B cell (primary cell): Measurements from ENCODE around the gene PHF21B. TPM values are rescaled to one million over a fixed set of nuclear protein-coding genes. Genes with fewer than 3 reads are reported as not detected.
A peak's percentile ranks its signal among the peaks of the same experiment; 100 is the strongest.

Experiments
- ATAC-seq: fragments of 200-7000 bp; cut with Tn5 transposase; one replicate; pipeline ENCODE4 v1.10.0; 2021; ENCODE audit warnings: low read depth, mild to moderate bottlenecking, moderate number of reproducible peaks, moderate library complexity
- CTCF ChIA-PET: fragments of 350-600 bp; sonication (Branson Sonifier 250); formaldehyde crosslinking; loops from one replicate; lab custom pipeline; 2021; ENCODE audit warnings: antibody characterized with exemption, inconsistent platforms; lab: Charles Lee
- POLR2A ChIA-PET: fragments of 350-600 bp; sonication (Branson Sonifier 250); formaldehyde crosslinking; loops from one replicate; lab custom pipeline; 2021; ENCODE audit warnings: antibody characterized with exemption; lab: Charles Lee
- DNase-seq: peaks from one replicate; pipeline ENCODE4 v3.0.0; 2013
- H2AFZ ChIP-seq: 2 replicates; pipeline ENCODE4 v1.6.1; 2012; ENCODE audit warnings: mild to moderate bottlenecking, low read depth, low read length; ENCODE audit not compliant: insufficient read depth, poor library complexity, severe bottlenecking
- H3K27ac ChIP-seq, 2 donors: 1 replicate in 1 of 2; 2 replicates in 1 of 2; pipeline ENCODE4 v1.5.1; 2012 to 2013; ENCODE audit warnings: low read length in 2 of 2, mild to moderate bottlenecking in 2 of 2, moderate library complexity in 1 of 2
- H3K27me3 ChIP-seq, 4 experiments: fragments of 200-600 bp in 1 of 4; sonication (generic) in 1 of 4; replicated peaks in 1 of 4; 1 replicate in 2 of 4; 2 replicates in 2 of 4; pipeline versions ENCODE4 v1.6.1 to v1.7.0; 2013 to 2016; ENCODE audit warnings: low read length in 3 of 4, mild to moderate bottlenecking in 2 of 4, mixed read lengths in 1 of 4, moderate library complexity in 1 of 4; ENCODE audit not compliant: insufficient read depth in 4 of 4, control insufficient read depth in 3 of 4; ENCODE audit errors: control extremely low read depth in 1 of 4
- H3K36me3 ChIP-seq, 2 experiments: replicated peaks in 1 of 2; 1 replicate in 1 of 2; 2 replicates in 1 of 2; pipeline versions ENCODE4 v1.6.1 to v1.7.1; 2013; ENCODE audit warnings: low read length in 1 of 2; ENCODE audit not compliant: insufficient read depth in 2 of 2, control insufficient read depth in 1 of 2; ENCODE audit errors: control extremely low read depth in 1 of 2, extremely low read depth in 1 of 2
- H3K4me1 ChIP-seq, 2 donors: fragments of 200-600 bp in 1 of 2; sonication (generic) in 1 of 2; 1 replicate in 1 of 2; 2 replicates in 1 of 2; pipeline versions ENCODE4 v1.5.1 to v1.6.1; 2013 to 2017; ENCODE audit warnings: low read length in 2 of 2; ENCODE audit not compliant: control insufficient read depth in 2 of 2, insufficient read depth in 2 of 2
- H3K4me2 ChIP-seq: replicated peaks from 2 replicates; pipeline ENCODE3; 2012; ENCODE audit warnings: mild to moderate bottlenecking, low read depth, low read length; ENCODE audit not compliant: poor library complexity, severe bottlenecking
- H3K4me3 ChIP-seq, 5 experiments: fragments of 200-600 bp in 1 of 5; sonication (generic) in 1 of 5; 1 replicate in 3 of 5; 2 replicates in 2 of 5; pipeline versions ENCODE4 v1.5.1 to v1.7.0; 2011 to 2016; ENCODE audit warnings: low read length in 4 of 5, mild to moderate bottlenecking in 4 of 5, low read depth in 2 of 5, control low read depth in 1 of 5, moderate library complexity in 1 of 5; ENCODE audit not compliant: insufficient read depth in 1 of 5; ENCODE audit errors: control extremely low read depth in 1 of 5, extremely low read depth in 1 of 5
- H3K79me2 ChIP-seq: fragments of 200-600 bp; sonication (generic); one replicate; pipeline ENCODE4 v1.6.0; 2016; ENCODE audit warnings: low read length; ENCODE audit not compliant: control insufficient read depth, insufficient read depth
- H3K9ac ChIP-seq: fragments of 200-600 bp; sonication (generic); 2 replicates; pipeline ENCODE4 v1.6.1; 2017; ENCODE audit warnings: mild to moderate bottlenecking, low read length, moderate library complexity
- H3K9me3 ChIP-seq, 3 donors: one replicate each; pipeline versions ENCODE4 v1.6.1 to v1.7.1; 2013; ENCODE audit warnings: low read length in 2 of 3; ENCODE audit not compliant: control insufficient read depth in 2 of 3, insufficient read depth in 1 of 3; ENCODE audit errors: control extremely low read depth in 1 of 3
- H4K20me1 ChIP-seq: 2 replicates; pipeline ENCODE4 v1.6.0; 2012; ENCODE audit warnings: mild to moderate bottlenecking, low read length; ENCODE audit not compliant: insufficient read depth, control insufficient read depth, poor library complexity, severe bottlenecking
- H3K27ac Mint-ChIP-seq: one replicate; pipeline ENCODE4 v1.8.0; 2021; ENCODE audit warnings: mixed read lengths
- H3K27me3 Mint-ChIP-seq: one replicate; pipeline ENCODE4 v1.8.0; 2021; ENCODE audit warnings: mixed read lengths
- H3K4me1 Mint-ChIP-seq: one replicate; pipeline ENCODE4 v1.8.0; 2021; ENCODE audit warnings: mixed read lengths
- H3K4me3 Mint-ChIP-seq: one replicate; pipeline ENCODE4 v1.8.0; 2021; ENCODE audit warnings: mixed read lengths
- H3K9me3 Mint-ChIP-seq: one replicate; pipeline ENCODE4 v1.8.0; 2022; ENCODE audit warnings: mixed read lengths; ENCODE audit not compliant: insufficient read depth
- CTCF ChIP-seq: fragments of 200-600 bp; IDR thresholded peaks from one replicate; pipeline ENCODE4 v1.8.0; 2022; ENCODE audit warnings: antibody characterized with exemption, mild to moderate bottlenecking
- EZH2 ChIP-seq: IDR thresholded peaks from 2 replicates; pipeline ENCODE4 v1.6.1; 2012; ENCODE audit warnings: borderline replicate concordance, low read depth, mild to moderate bottlenecking, moderate library complexity, low read length; ENCODE audit not compliant: insufficient read depth, poor library complexity, severe bottlenecking
- WGBS: methylation state at CpG from one replicate; pipeline ENCODE4 v1.1.5; 2013; ENCODE audit warnings: missing lambda C conversion rate; ENCODE audit not compliant: insufficient coverage; 5-methylcytosine and 5-hydroxymethylcytosine counted together
- intact Hi-C: fragments of 100-400 bp; cut with micrococcal nuclease; formaldehyde crosslinking; loops from one replicate; pipeline ENCODE4 v1.10.0; 2022
- polyA plus RNA-seq: library from polyadenylated mRNA; depleted of rRNA; stranded (reverse); fragments of >200 nt; gene quantifications from 2 replicates; pipeline ENCODE4 v1.2.3, GENCODE V29; 2012
- total RNA-seq, 2 donors: library from RNA; stranded (reverse); fragments of 120-200 nt in 1 of 2; gene quantifications; 1 replicate in 1 of 2; 2 replicates in 1 of 2; pipeline versions ENCODE4 v1.2.3 to v1.2.4, GENCODE V29; 2013 to 2022

Gene PHF21B
- total and polyA plus RNA-seq, 2 donors (not counting 1 experiment from before 2014, with no cell fraction given) = not detected

GRCh38 chr22:45013138-45013537, 3.3 kb upstream of the PHF21B start:
- Histone ChIP-seq H3K27ac (no peak overlapping the region), H3K4me3 (no peak overlapping the region), H4K20me1 (no peaks in the 10 kb centered on the region), H3K4me2 (no peak overlapping the region), H3K79me2 (no peaks in the 10 kb centered on the region), H3K9ac (no peak overlapping the region), H2AFZ (no peak overlapping the region), H3K9me3 (no peaks in the 10 kb centered on the region), H3K4me1 (peaks cover 17 to 19% of the 10 kb centered on the region in 2 donors), H3K36me3 (no peaks in the 10 kb centered on the region), H3K27me3 (peaks cover 0 to 36% (median 17%) of the 10 kb centered on the region in 4 experiments)
- DNase-seq (no peak), ATAC-seq (no peak)
- POLR2A ChIA-PET = no interaction called here
- H3K9me3 Mint-ChIP-seq = no peaks in the 10 kb centered on the region
- peaks cover 36% of the 10 kb centered on the region for H3K27me3 Mint-ChIP-seq
- no peak overlapping the region for H3K4me3 Mint-ChIP-seq
- no peak overlapping the region for H3K27ac Mint-ChIP-seq
- intact Hi-C loops = no loop called here
- peaks cover 8% of the 10 kb centered on the region for H3K4me1 Mint-ChIP-seq
- TF ChIP-seq CTCF (no peak), EZH2 (no peak)
- 100% methylated on average over 1 of the region's 5 CpGs for WGBS
- CTCF ChIA-PET = interaction anchor here (0.7 kb wide), 1 partner anchor 9 kb away, joined by 4 read pairs; no protein-coding TSS in a partner anchor

- intact Hi-C loops = no loop called here
- Histone ChIP-seq H3K4me3 (peak overlapping the region in 3 of 5 experiments; percentile 37 to 51 (median 48)), H2AFZ (peak overlapping the region; percentile 54), H3K27me3 (peaks cover 0 to 53% (median 26%) of the 10 kb centered on the region in 4 experiments), H3K79me2 (no peaks in the 10 kb centered on the region), H3K4me2 (peak overlapping the region; percentile 70), H3K4me1 (peaks cover 21 to 23% of the 10 kb centered on the region in 2 donors), H3K27ac (no peak overlapping the region), H4K20me1 (no peaks in the 10 kb centered on the region), H3K36me3 (no peaks in the 10 kb centered on the region), H3K9me3 (no peaks in the 10 kb centered on the region), H3K9ac (peak overlapping the region; percentile 43)
- POLR2A ChIA-PET = no interaction called here
- no peak for ATAC-seq
- no peak for DNase-seq
- whole genome bisulfite sequencing = 11% methylated on average over 7 of the region's 17 CpGs
- H3K27ac Mint-ChIP-seq = no peak overlapping the region
- TF ChIP-seq CTCF (no peak), EZH2 (no peak)
- peak overlapping the region; percentile 83 for H3K4me3 Mint-ChIP-seq
- peaks cover 13% of the 10 kb centered on the region for H3K4me1 Mint-ChIP-seq
- CTCF ChIA-PET = no interaction called here
- H3K9me3 Mint-ChIP-seq = no peaks in the 10 kb centered on the region
- peaks cover 47% of the 10 kb centered on the region for H3K27me3 Mint-ChIP-seq
Measured at GRCh38 chr22:45010532-45010900, 711 bp upstream of the PHF21B start.
